Stimulated activated CD4-positive, alpha-beta T cell treated with anti-CD3 and anti-CD28 coated beads, TNF-alpha, amount 100 ng/mL, for 1 hour (primary cell): ENCODE data around the gene IRF2.
A peak's percentile ranks its signal among the peaks of the same experiment; 100 is the strongest.
"Not testable (repeated sequence)": the region's sequence is repeated elsewhere in the genome, so short reads cannot be mapped to it uniquely, and the experiment has no call there.

ENCODE experiments used
- DNase-seq, 3 donors: peaks; one replicate each; pipeline ENCODE4 v3.0.0-alpha.2; 2020; ENCODE audit warnings: low read depth in 3 of 3, low spot score in 1 of 3

IRF2 gene

DNA sequence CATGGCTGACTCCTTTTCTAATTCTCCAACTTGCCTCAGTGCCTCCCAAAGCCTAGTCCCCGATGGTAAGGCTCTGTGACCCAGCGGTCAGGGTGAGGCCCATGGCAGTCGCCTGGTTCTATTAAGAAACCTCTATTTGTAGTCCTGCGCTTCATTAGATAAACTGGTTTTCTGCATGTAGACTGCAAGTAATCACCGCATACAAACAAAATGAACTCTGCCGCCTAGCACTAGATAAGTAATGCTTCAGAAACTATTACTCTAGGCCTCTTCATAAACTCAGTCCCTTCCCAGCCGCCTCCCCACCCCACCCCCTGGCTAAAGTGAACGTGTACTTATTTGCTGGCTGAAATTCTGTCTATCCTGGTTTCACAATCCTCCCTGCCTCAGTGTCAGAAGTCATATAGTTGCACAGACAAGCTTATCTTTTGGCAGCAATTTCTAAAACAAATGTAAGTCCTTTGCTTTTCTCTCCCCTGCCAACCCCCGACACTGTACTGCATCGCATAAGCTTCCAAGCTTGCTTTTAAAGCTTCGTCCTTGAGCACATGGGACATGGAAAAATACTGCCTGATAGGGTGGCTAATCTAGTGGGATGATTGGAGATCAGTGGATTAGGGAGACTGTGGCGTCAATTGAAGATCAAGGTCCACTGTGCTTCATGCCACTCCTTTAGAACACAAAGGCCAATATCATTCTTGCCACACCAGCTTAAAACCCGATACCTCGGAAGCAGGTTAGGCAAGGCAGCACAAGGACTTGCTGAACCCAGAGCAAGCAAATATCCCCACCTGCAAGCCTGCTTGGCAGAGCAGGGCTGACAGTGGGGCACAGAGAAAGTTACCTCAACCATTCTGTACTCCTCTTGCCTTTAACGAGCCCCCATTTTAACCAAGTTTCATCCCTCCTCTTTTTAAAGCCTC lies 125.8 kb downstream of the IRF2 start:
- DNase-seq, result no peak

DNA sequence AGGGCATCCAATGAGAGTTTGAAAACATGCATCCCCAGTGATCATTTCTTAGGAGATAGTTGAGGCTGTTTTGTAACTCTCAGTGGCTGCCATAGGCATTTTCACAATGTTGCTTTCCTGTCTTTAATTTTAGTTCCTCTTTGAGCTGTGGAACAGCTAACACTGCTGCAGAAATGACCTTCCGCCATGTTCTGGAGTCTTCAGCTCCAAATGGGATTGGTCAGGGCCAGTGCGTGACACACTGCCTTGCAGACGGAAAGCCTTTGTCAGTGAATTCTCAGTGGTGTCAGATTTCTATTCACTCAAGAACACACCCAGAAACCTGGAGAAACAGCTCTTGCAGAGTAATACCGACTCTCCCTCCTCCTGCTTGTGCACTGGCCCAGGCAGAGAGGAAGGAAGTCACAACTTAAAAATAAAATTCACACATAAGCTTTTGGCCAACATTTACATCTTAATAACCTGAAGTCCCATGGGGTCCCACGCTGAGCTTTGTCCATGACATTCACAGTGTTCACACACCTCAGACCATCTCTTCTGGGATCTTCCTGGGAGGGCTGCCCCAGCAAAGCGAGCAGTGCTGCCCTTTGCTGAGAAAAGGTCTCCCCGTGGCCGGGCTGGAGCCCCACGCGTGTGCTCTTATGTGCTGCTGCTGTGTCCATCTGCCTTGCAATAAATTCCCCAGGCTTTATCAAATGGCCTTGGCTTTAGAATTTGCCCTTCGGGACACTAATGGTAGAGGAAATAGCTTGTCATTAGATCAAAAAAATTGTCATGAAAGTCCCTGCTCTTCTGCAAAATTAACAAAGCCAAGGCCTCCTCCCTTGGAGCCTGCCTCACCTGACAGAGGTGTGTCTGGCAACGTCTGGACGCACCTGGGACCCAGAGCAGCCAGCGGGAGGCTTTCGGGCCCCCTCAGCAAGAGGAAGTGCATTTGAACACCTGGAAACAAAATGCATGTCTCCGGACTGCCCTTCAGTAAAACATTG lies 126.8 kb downstream of the IRF2 start:
- DNase-seq, result no peak

DNA sequence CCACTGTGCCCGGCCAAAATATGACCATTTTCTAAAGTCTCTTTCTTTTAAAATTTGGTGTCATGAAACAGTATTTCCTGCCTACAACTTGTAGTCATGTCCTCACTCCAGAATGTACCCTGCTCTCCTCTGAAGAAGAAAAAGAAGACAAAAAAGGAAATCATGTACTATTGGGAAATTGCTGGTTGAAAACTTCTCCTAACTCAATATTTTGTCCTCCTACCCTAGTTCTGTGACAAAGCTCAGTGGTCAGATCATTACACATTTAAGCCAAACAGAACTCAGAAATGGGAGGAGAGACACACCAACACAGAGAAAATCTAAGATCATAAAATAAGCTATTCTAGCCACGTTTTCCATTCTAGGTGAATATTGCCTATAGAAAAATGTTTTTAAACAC lies 127.7 kb downstream of the IRF2 start:
- no peak for DNase-seq

DNA sequence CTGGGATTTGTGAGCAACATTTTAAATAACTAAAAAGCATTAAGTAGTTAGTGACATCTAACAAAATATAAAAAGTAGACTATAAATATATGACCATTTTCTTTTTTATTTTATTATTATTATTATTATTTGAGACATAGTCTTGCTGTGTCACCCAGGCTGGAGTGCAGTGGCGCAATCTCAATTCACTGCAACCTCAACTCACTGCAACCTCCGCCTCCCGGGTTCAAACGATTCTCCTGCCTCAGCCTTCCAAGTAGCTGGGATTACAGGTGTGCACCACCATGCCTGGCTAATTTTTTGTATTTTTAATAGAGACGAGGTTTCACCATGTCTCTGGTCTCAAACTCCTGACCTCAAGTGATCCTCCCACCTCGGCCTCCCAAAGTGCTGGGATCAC lies 128.1 kb downstream of the IRF2 start:
- DNase-seq, result not testable (repeated sequence)

GRCh38 chr4:184345573-184345922 lies 128.8 kb downstream of the IRF2 start:
- no peak for DNase-seq

GRCh38 chr4:184344899-184345572 lies 129.3 kb downstream of the IRF2 start:
- DNase-seq, result no peak

GRCh38 chr4:184344435-184344834 lies 129.9 kb downstream of the IRF2 start:
- DNase-seq, result no peak

DNA sequence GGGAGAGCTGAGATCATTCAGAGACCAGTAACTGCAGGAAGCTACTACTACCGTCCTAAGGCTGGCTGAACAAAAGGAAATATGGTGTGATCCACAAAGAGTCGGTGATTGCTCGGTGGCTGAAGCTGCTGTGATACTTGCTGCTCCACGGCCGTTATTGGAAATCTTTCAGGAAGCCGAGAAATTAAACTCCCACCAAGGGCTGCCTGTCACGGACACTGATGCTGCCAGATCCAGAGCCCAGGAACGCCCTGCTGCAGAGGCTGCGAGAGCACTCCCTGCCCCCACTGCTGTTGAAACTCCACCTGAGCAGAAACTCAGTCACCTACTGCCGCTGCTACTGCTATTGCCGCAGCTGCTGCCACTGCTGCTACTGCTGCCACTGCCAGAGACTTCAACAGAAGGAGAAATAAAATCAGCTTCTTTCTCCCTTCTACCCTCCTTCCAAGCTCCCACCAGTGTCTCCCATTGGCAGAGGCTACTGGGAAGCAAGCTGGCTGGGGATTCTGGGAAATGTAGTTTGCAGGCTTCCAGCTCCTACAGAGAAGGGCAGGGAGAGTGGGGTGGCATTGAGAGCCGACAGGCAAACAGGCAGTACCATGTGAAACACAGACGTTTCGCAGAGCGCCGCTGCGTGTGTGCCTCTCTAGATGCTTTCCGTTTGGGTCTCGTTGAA lies 130.7 kb downstream of the IRF2 start:
- peak in 1 of 3 donors; percentile 9 for DNase-seq

DNA sequence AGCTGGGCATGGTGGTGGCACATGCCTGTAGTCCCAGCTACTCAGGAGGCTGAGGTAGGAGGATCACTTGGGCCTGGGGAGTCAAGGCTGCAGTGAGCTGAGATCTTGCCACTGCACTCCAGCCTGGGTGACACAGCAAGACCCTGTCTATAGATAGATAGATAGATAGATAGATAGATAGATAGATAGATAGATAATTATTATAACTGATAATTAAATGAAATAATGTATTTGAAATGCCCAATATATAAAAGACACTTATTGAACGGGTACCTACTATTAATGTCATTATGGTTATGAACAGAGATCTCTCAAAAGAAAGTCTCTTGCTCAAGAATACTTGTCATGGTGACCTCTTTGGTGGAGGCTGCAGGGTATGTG lies 131.5 kb downstream of the IRF2 start:
- DNase-seq, result not testable (repeated sequence)

DNA sequence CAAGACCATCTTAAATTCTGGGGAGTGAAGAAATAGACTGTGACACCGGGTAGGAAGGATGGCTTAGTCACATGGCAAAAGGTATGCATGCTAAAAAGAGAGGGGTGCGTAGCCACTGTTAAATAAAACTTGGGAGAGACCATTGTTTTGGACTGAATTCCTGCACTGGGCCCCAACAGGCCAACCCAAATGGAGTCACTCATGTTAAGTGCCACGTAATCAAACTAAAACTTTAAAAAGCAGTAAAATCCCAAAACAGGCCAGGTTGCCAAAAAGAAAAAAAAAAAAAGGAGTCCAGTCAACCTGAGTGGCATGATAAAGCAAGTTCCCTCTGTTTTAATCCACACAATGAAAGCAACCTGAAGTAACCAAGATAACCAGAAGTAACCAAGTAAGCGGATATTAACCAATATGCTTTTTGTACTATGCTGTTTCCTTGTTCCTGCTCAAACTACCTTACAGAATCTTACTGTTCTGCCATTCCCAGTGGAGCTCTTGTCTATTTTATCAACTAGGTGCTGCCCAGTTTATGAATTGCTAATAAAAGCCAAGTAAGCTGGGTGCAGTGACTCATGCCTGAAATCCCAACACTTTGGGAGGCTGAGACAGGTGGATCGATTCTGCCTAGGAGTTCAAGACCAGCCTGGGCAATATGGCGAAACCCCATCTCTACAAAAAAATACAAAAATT lies 132.0 kb downstream of the IRF2 start:
- no peak for DNase-seq

DNA sequence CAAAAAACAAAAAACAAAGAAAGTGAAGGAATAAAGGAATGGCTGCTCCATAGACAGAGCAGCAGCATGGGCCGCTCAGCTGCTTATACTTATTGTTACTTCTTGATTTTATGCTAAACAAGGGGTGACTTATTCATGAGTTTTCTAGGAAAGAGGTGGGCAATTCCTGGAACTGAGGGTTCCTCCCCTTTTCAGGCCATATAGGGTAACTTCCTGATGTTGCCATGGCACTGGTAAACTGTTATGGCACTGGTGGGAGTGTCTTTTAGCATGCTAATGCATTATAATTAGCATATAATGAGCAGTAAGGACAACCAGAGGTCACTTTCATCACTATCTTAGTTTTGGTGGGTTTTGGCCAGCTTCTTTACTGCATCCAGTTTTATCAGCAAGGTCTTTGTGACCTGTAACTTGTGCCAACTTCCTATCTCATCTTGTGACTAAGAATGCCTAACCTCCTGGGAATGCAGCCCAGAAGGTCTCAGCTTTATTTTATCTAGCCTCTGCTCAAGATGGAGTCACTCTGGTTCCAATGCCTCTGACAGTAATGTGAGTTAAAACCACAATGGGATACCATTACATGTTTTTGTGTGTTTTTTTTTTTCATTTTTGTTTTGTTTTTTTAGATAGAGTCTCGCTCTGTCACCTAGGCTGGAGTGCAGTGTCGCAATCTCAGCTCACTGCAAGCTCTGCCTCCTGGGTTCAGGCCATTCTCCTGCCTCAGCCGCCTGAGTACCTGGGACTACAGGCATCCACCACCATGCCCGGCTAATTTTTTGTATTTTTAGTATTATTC lies 134.8 kb downstream of the IRF2 start:
- not testable (repeated sequence) for DNase-seq

DNA sequence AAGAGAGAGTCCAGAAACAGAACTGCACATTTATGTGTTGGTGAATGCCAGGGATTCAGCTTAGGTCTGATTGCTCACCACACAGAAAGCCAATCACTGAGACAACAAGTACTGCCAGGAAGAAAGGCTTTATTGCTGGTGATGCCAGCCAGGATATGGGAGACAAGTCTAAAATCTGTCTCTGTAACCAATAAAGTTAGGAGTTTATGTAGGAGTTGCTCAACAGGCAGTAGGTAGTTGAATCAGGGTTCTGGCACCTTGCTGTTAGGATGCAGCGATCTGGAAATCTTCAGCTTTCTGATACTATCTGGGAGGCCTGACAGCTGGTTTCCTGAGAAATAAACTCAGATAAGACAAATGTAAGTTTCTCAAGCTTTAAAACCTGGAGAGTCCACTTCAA lies 136.4 kb downstream of the IRF2 start:
- DNase-seq, result no peak
